Mesenchymal stem cell (in vitro differentiated cells and primary cell): ENCODE results near the gene KPNA4.

Experiments used
- DNase-seq: peaks from one replicate; pipeline ENCODE4 v3.0.0-alpha.2; 2013
- H2AFZ ChIP-seq: one replicate; pipeline ENCODE4 v1.6.1; 2013; ENCODE audit warnings: low read depth, mild to moderate bottlenecking, control low read depth, inconsistent platforms, low read length, moderate library complexity
- H2AK5ac ChIP-seq: 2 replicates; pipeline ENCODE4 v1.6.1; 2013; ENCODE audit warnings: low read length, moderate library complexity, mild to moderate bottlenecking, inconsistent platforms; ENCODE audit not compliant: severe bottlenecking
- H2BK120ac ChIP-seq: one replicate; pipeline ENCODE4 v1.6.1; 2013; ENCODE audit warnings: low read depth, mild to moderate bottlenecking, inconsistent platforms, low read length, moderate library complexity
- H2BK12ac ChIP-seq, 2 experiments: one replicate each; pipeline ENCODE4 v1.6.1; 2013; ENCODE audit warnings: inconsistent platforms in 2 of 2, low read length in 2 of 2, mild to moderate bottlenecking in 2 of 2, moderate library complexity in 2 of 2, control low read depth in 1 of 2
- H2BK15ac ChIP-seq: one replicate; pipeline ENCODE4 v1.6.1; 2013; ENCODE audit warnings: mild to moderate bottlenecking, low read depth, inconsistent platforms; ENCODE audit not compliant: poor library complexity, severe bottlenecking
- H2BK5ac ChIP-seq: 2 replicates; pipeline ENCODE4 v1.6.1; 2013; ENCODE audit warnings: low read depth, mild to moderate bottlenecking, low read length, control low read depth, inconsistent platforms; ENCODE audit not compliant: poor library complexity, severe bottlenecking
- H3K14ac ChIP-seq, 2 experiments: one replicate each; pipeline ENCODE4 v1.6.1; 2013; ENCODE audit warnings: inconsistent platforms in 2 of 2, low read length in 2 of 2, control low read depth in 1 of 2, mild to moderate bottlenecking in 1 of 2, moderate library complexity in 1 of 2
- H3K18ac ChIP-seq, 2 experiments: one replicate each; pipeline ENCODE4 v1.6.1; 2013; ENCODE audit warnings: inconsistent platforms in 2 of 2, low read length in 2 of 2, control low read depth in 1 of 2, low read depth in 1 of 2, mild to moderate bottlenecking in 1 of 2
- H3K23ac ChIP-seq, 2 experiments: one replicate each; pipeline ENCODE4 v1.6.1; 2013; ENCODE audit warnings: inconsistent platforms in 2 of 2, low read length in 2 of 2, mild to moderate bottlenecking in 2 of 2, moderate library complexity in 2 of 2, control low read depth in 1 of 2
- H3K27ac ChIP-seq: 2 replicates; pipeline ENCODE4 v1.5.1; 2013; ENCODE audit warnings: mild to moderate bottlenecking, moderate library complexity, low read length, control low read depth, inconsistent platforms; ENCODE audit not compliant: poor library complexity, severe bottlenecking
- H3K27me3 ChIP-seq, 2 experiments: 2 replicates each; pipeline versions ENCODE4 v1.6.1 to v1.7.0; 2013; ENCODE audit warnings: low read length in 2 of 2, mild to moderate bottlenecking in 2 of 2, moderate library complexity in 2 of 2, control low read depth in 1 of 2, inconsistent platforms in 1 of 2; ENCODE audit not compliant: control insufficient read depth in 1 of 2, insufficient read depth in 1 of 2
- H3K36me3 ChIP-seq, 2 experiments: 2 replicates each; pipeline versions ENCODE4 v1.6.1 to v1.7.0; 2013; ENCODE audit warnings: low read length in 2 of 2, control low read depth in 1 of 2, inconsistent platforms in 1 of 2, low read depth in 1 of 2, mild to moderate bottlenecking in 1 of 2; ENCODE audit not compliant: insufficient read depth in 2 of 2, control insufficient read depth in 1 of 2
- H3K4ac ChIP-seq, 2 experiments: one replicate each; pipeline ENCODE4 v1.6.1; 2013; ENCODE audit warnings: inconsistent platforms in 2 of 2, low read length in 2 of 2, mild to moderate bottlenecking in 2 of 2, moderate library complexity in 2 of 2, control low read depth in 1 of 2, low read depth in 1 of 2
- H3K4me1 ChIP-seq: 2 replicates; pipeline ENCODE4 v1.6.1; 2013; ENCODE audit warnings: low read depth, low read length, control low read depth; ENCODE audit not compliant: control insufficient read depth, insufficient read depth
- H3K4me2 ChIP-seq: 2 replicates; pipeline ENCODE4 v1.6.1; 2013; ENCODE audit warnings: low read length, mild to moderate bottlenecking, inconsistent platforms; ENCODE audit not compliant: poor library complexity, severe bottlenecking
- H3K4me3 ChIP-seq, 2 experiments: 2 replicates each; pipeline versions ENCODE4 v1.5.1 to v1.7.0; 2013; ENCODE audit warnings: low read length in 2 of 2, mild to moderate bottlenecking in 2 of 2, control low read depth in 1 of 2, low read depth in 1 of 2; ENCODE audit not compliant: insufficient read depth in 1 of 2
- H3K79me1 ChIP-seq: replicated peaks from 2 replicates; pipeline ENCODE4 v1.6.1; 2013; ENCODE audit warnings: mild to moderate bottlenecking, control low read depth, low read length, inconsistent platforms; ENCODE audit not compliant: poor library complexity, severe bottlenecking
- H3K9ac ChIP-seq: 2 replicates; pipeline ENCODE4 v1.7.0; 2013; ENCODE audit warnings: mild to moderate bottlenecking, low read length, moderate library complexity
- H3K9me3 ChIP-seq: 2 replicates; pipeline ENCODE4 v1.7.0; 2013; ENCODE audit warnings: mild to moderate bottlenecking, low read length; ENCODE audit not compliant: control insufficient read depth
- H4K8ac ChIP-seq: one replicate; pipeline ENCODE4 v1.6.1; 2013; ENCODE audit warnings: inconsistent platforms, mild to moderate bottlenecking, low read length, moderate library complexity
- H4K91ac ChIP-seq: one replicate; pipeline ENCODE4 v1.6.1; 2013; ENCODE audit warnings: mild to moderate bottlenecking, low read length, inconsistent platforms
- WGBS: methylation state at CpG from one replicate; pipeline ENCODE4 v1.1.7; 2013; ENCODE audit warnings: mixed read lengths; 5-methylcytosine and 5-hydroxymethylcytosine counted together

Gene KPNA4

DNA sequence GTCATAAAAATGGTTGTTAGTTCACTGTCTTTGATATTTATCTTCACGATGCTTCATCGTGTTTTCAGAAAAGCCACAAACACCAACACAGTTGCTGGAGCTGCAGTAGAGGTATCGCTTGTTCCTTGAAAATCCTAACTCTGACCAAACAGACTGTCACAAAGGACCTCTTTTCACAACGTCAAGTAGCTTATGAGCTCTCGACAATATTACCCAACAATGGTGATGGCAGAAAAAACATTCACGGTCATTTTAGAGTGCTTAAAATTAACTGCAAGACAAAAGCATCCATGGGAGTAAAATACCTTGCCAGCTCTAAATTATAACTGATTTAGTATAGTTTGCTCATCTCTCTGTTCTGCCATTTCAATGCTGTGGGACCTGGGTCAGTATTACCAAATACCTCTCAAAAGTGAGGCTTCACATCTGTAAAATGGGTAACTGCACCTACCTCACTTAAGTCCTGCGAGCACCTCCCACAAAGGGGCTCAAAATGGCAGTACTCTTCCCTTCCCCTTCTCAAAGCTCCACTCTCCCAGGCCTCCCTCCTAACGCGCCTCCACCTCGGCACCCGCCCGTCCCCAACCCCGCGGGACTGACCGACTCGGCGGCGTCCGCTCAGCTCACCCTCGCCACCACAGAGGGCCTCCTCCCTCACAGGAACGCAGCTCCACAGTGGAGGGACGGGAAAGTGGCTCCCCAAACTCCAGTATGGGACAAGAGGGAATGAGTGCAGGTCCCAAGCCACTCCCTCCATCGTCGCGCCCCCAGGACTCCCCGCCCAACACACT lies 116.3 kb downstream of the KPNA4 start:
- peak overlapping the region; percentile 81 to 94 for H3K18ac ChIP-seq
- peak overlapping the region; percentile 52 for H2BK120ac ChIP-seq
- peak; percentile 67 for DNase-seq

DNA sequence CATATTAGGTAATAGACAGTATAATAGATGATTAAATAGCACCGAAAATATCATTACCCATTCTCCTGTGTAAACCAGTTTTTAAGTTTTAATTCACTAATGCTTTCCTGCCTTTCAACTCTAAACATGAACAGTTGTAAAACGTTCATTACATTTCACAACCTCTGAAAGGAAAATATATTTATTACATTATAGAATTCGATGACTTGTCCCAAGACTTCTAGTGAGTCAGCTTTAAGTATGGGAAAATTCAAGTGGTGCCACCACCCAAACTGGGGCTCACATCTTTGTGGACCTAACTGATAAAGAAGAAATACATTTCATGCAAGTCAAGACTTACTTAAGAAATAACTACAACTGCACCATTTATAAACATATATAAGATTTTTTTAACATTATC lies 117.8 kb downstream of the KPNA4 start:
- H3K4me3 ChIP-seq: peak overlapping the region in 1 of 2 experiments; percentile 11
- H3K18ac ChIP-seq: no peak overlapping the region
- no peaks in the 10 kb centered on the region for H3K27me3 ChIP-seq
- no peaks in the 10 kb centered on the region for H3K9me3 ChIP-seq
- H3K27ac ChIP-seq: no peak overlapping the region
- 0% methylated on average over 1 of the region's 3 CpGs for WGBS
- DNase-seq: peak; percentile 68
- no peak overlapping the region for H3K4ac ChIP-seq
- H2AFZ ChIP-seq: no peak overlapping the region
- H3K79me1 ChIP-seq: peaks cover 1% of the 10 kb centered on the region
- H3K36me3 ChIP-seq: peaks cover 0 to 12% of the 10 kb centered on the region in 2 experiments
- H4K91ac ChIP-seq: no peak overlapping the region
- H3K14ac ChIP-seq: no peak overlapping the region
- no peak overlapping the region for H2BK15ac ChIP-seq
- no peak overlapping the region for H3K23ac ChIP-seq
- H2BK12ac ChIP-seq: no peak overlapping the region
- no peak overlapping the region for H2AK5ac ChIP-seq
- no peak overlapping the region for H2BK5ac ChIP-seq
- peaks cover 11% of the 10 kb centered on the region for H3K4me1 ChIP-seq
- peak overlapping the region; percentile 45 for H3K4me2 ChIP-seq
- H4K8ac ChIP-seq: no peak overlapping the region
- H2BK120ac ChIP-seq: no peak overlapping the region
- H3K9ac ChIP-seq: peak overlapping the region; percentile 3

More for the DNA sequence above, 116.3 kb downstream of the KPNA4 start:
- Histone ChIP-seq H3K27ac (peak overlapping the region; percentile 89), H3K4me1 (peaks cover 13% of the 10 kb centered on the region), H3K4me2 (peak overlapping the region; percentile 36), H3K9ac (peak overlapping the region; percentile 78), H3K4me3 (peak overlapping the region; percentile 89 to 90), H3K9me3 (no peaks in the 10 kb centered on the region), H2BK5ac (peak overlapping the region; percentile 54), H3K27me3 (no peaks in the 10 kb centered on the region), H2BK12ac (peak overlapping the region; percentile 20 to 70), H3K4ac (peak overlapping the region; percentile 77 to 82), H2AFZ (peak overlapping the region; percentile 21), H3K23ac (no peak overlapping the region), H3K79me1 (no peaks in the 10 kb centered on the region), H2BK15ac (peak overlapping the region; percentile 26), H4K8ac (peak overlapping the region; percentile 63), H3K14ac (peak overlapping the region in 1 of 2 experiments; percentile 30), H4K91ac (peak overlapping the region; percentile 96), H2AK5ac (no peak overlapping the region), H3K36me3 (peaks cover 0 to 9% of the 10 kb centered on the region in 2 experiments)
- WGBS: under 1% methylated on average over 26 of the region's 26 CpGs

DNA sequence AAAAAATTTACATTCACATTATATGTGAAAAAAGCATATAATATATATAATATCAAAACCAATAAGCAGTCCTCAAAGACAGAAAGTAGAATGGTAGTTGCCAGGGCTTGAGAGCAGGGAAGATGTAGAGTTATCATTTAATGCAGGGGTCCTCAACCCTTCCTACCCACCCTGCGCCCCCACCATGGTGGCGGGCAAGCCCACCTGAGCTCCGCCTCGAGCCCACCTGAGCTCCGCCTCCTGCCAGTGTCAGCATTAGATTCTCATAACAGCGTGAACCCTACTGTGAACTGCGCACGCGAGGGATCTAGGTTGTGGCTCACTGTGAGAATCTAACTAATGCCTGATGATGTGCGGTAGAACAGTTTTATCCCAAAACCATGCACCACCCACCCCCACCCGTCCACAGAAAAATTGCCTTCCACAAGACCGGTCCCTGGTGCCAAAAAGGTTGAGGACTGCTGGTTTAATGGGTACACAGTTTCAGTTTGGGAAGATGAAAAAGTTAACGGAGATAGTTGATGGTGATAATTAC lies 118.8 kb downstream of the KPNA4 start:
- no peak overlapping the region for H2AK5ac ChIP-seq
- no peak overlapping the region for H2BK5ac ChIP-seq
- DNase-seq: no peak
- H3K4me3 ChIP-seq: no peak overlapping the region
- H4K91ac ChIP-seq: peak overlapping the region; percentile 1
- H3K23ac ChIP-seq: no peak overlapping the region
- no peak overlapping the region for H2BK15ac ChIP-seq
- H3K14ac ChIP-seq: peak overlapping the region in 1 of 2 experiments; percentile 11
- H2BK12ac ChIP-seq: peak overlapping the region in 1 of 2 experiments; percentile 88
- no peak overlapping the region for H3K9ac ChIP-seq
- peaks cover 11% of the 10 kb centered on the region for H3K4me1 ChIP-seq
- no peak overlapping the region for H3K4ac ChIP-seq
- WGBS: 98% methylated on average over 9 of the region's 13 CpGs
- no peak overlapping the region for H3K27ac ChIP-seq
- no peaks in the 10 kb centered on the region for H3K9me3 ChIP-seq
- H2BK120ac ChIP-seq: no peak overlapping the region
- H3K79me1 ChIP-seq: peaks cover 1% of the 10 kb centered on the region
- H4K8ac ChIP-seq: peak overlapping the region; percentile 33
- no peaks in the 10 kb centered on the region for H3K27me3 ChIP-seq
- peak overlapping the region; percentile 3 for H3K4me2 ChIP-seq
- H2AFZ ChIP-seq: no peak overlapping the region
- H3K36me3 ChIP-seq: peaks cover 0 to 12% of the 10 kb centered on the region in 2 experiments
- H3K18ac ChIP-seq: peak overlapping the region in 1 of 2 experiments; percentile 37

- Histone ChIP-seq H3K14ac (no peak overlapping the region), H2BK12ac (no peak overlapping the region), H2BK120ac (no peak overlapping the region), H4K91ac (no peak overlapping the region), H3K4me2 (no peak overlapping the region), H3K27me3 (no peaks in the 10 kb centered on the region), H3K27ac (no peak overlapping the region), H3K9ac (no peak overlapping the region), H4K8ac (peak overlapping the region; percentile 64), H2AFZ (no peak overlapping the region), H3K23ac (no peak overlapping the region), H2BK5ac (no peak overlapping the region), H2AK5ac (peak overlapping the region; percentile 45), H3K4ac (no peak overlapping the region), H3K36me3 (peaks cover 0 to 12% of the 10 kb centered on the region in 2 experiments), H2BK15ac (no peak overlapping the region), H3K18ac (peak overlapping the region; percentile 52 to 62), H3K4me1 (peaks cover 9% of the 10 kb centered on the region), H3K79me1 (peaks cover 1% of the 10 kb centered on the region), H3K4me3 (no peak overlapping the region), H3K9me3 (no peaks in the 10 kb centered on the region)
- DNase-seq: no peak
- WGBS: no CpG with 5 or more reads among the region's 1 CpG
These were observed 119.5 kb downstream of the KPNA4 start for GRCh38 chr3:160445854-160446253.
